GM12878 (cell line): ENCODE measurements around the gene HMCN2. TPM values are rescaled to one million over a fixed set of nuclear protein-coding genes. Genes with fewer than 3 reads are reported as not detected.

Experiments
- ATAC-seq: fragments of 200-7000 bp; cut with Tn5 transposase; 3 replicates; pipeline ENCODE4 v1.9.1; 2020; ENCODE audit warnings: mild to moderate bottlenecking, moderate library complexity
- BruUV-seq: library from RNA; stranded (reverse); fragments of 400-500 nt; replicated peaks from 2 replicates; lab custom pipeline; 2021; lab: Mats Ljungman, UMichigan
- CTCF ChIA-PET: fragments of 300-600 bp; sonication (Branson Sonifier 250); formaldehyde crosslinking; extraction: SDS; loops from one replicate; lab custom pipeline; 2021; ENCODE audit warnings: inconsistent platforms; lab: Yijun Ruan, JAX
- POLR2A ChIA-PET: fragments of 350-600 bp; formaldehyde crosslinking; extraction: SDS; loops from one replicate; lab custom pipeline; 2021; ENCODE audit warnings: inconsistent platforms; lab: Charles Lee
- RAD21 ChIA-PET: fragments of 300-600 bp; sonication (Branson Sonifier 250); formaldehyde crosslinking; loops from one replicate; lab custom pipeline; 2023; ENCODE audit warnings: antibody characterized with exemption; ENCODE audit not compliant: unreplicated experiment; lab: Charles Lee
- SMC1A ChIA-PET: fragments of 300-600 bp; sonication (Branson Sonifier 250); formaldehyde crosslinking; loops from one replicate; lab custom pipeline; 2023; ENCODE audit not compliant: unreplicated experiment, uncharacterized antibody; lab: Charles Lee
- DNase-seq: peaks from one replicate; pipeline ENCODE4 v3.0.0-alpha.2; 2011; ENCODE audit warnings: low read depth, low spot score
- FAIRE-seq: peaks from 3 replicates; lab custom pipeline; 2011; peaks lifted over from hg19 to GRCh38; lab: Jason Lieb, UNC
- H2AFZ ChIP-seq: 2 replicates; pipeline ENCODE4 v1.6.0; 2011; ENCODE audit warnings: low read depth, low read length, control low read depth; ENCODE audit not compliant: control insufficient read depth
- H3K27ac ChIP-seq: 2 replicates; pipeline ENCODE4 v1.5.1; 2011; ENCODE audit warnings: control low read depth; ENCODE audit not compliant: control insufficient read depth, insufficient read depth
- H3K27me3 ChIP-seq, 2 experiments: replicated peaks in 1 of 2; 2 replicates each; pipeline versions ENCODE4 v1.6.0 to v1.6.1; 2011; ENCODE audit warnings: low read length in 1 of 2; ENCODE audit not compliant: control insufficient read depth in 2 of 2, insufficient read depth in 2 of 2
- H3K36me3 ChIP-seq, 2 experiments: 2 replicates each; pipeline ENCODE4 v1.5.1; 2011; ENCODE audit warnings: low read length in 1 of 2; ENCODE audit not compliant: control insufficient read depth in 2 of 2, insufficient read depth in 2 of 2
- H3K4me1 ChIP-seq: 2 replicates; pipeline ENCODE4 v1.6.1; 2011; ENCODE audit warnings: mild to moderate bottlenecking, low read length, moderate library complexity, mixed read lengths; ENCODE audit not compliant: control insufficient read depth, insufficient read depth
- H3K4me2 ChIP-seq: 2 replicates; pipeline ENCODE4 v1.6.0; 2011; ENCODE audit warnings: control low read depth; ENCODE audit not compliant: control insufficient read depth, insufficient read depth
- H3K4me3 ChIP-seq: fragments of 200-600 bp; sonication (generic); 2 replicates; pipeline ENCODE4 v1.5.1; 2016
- H3K79me2 ChIP-seq: 2 replicates; pipeline ENCODE4 v1.6.0; 2011; ENCODE audit warnings: low read length; ENCODE audit not compliant: control insufficient read depth, insufficient read depth
- H3K9ac ChIP-seq: 2 replicates; pipeline ENCODE4 v1.8.0; 2011; ENCODE audit warnings: low read length, control low read depth, mixed read lengths; ENCODE audit not compliant: control insufficient read depth, insufficient read depth
- H3K9me3 ChIP-seq: replicated peaks from 3 replicates; pipeline ENCODE4 v1.5.1; 2011; ENCODE audit warnings: mild to moderate bottlenecking, low read length; ENCODE audit not compliant: control insufficient read depth, insufficient read depth
- H4K20me1 ChIP-seq: 2 replicates; pipeline ENCODE4 v1.6.0; 2011; ENCODE audit not compliant: control insufficient read depth, insufficient read depth
- ATF7 ChIP-seq: fragments of 450-650 bp; IDR thresholded peaks from 2 replicates; pipeline ENCODE4 v1.6.1; 2016; ENCODE audit warnings: low read depth, mild to moderate bottlenecking
- CTCF ChIP-seq, 3 experiments: IDR thresholded peaks in 2 of 3; conservative IDR thresholded peaks in 1 of 3; 2 replicates each; pipeline ENCODE4 v1.5.1; 2011; ENCODE audit warnings: low read depth in 3 of 3, low read length in 3 of 3, mild to moderate bottlenecking in 3 of 3, control low read depth in 2 of 3, moderate library complexity in 2 of 3, inconsistent platforms in 1 of 3, mixed read lengths in 1 of 3; ENCODE audit not compliant: control insufficient read depth in 2 of 3, insufficient read depth in 1 of 3; ENCODE audit errors: extremely low read depth in 1 of 3
- NR2F1 ChIP-seq: fragments of 450-650 bp; conservative IDR thresholded peaks from 2 replicates; pipeline ENCODE4 v1.6.1; 2017; ENCODE audit warnings: mild to moderate bottlenecking
- ZZZ3 ChIP-seq: IDR thresholded peaks from 2 replicates; pipeline ENCODE4 v1.6.1; 2011; ENCODE audit warnings: low read depth; ENCODE audit not compliant: control insufficient read depth, insufficient read length
- WGBS: methylation state at CpG from one replicate; pipeline ENCODE4 v1.1.6; 2016; ENCODE audit warnings: low lambda C conversion rate; ENCODE audit not compliant: insufficient replicate concordance, insufficient coverage; ENCODE audit errors: missing lambda C conversion rate; 5-methylcytosine and 5-hydroxymethylcytosine counted together
- in situ Hi-C: fragments of 300-500 bp; cut with MboI; formaldehyde crosslinking; loops from 9 replicates; pipeline ENCODE4 v1.14.3; 2018; ENCODE audit warnings: mixed read lengths
- intact Hi-C: fragments of 100-400 bp; cut with micrococcal nuclease; formaldehyde crosslinking; loops from one replicate; pipeline ENCODE4 v1.14.2; 2022; ENCODE audit not compliant: unreplicated experiment
- polyA plus RNA-seq, 11 experiments: library from polyadenylated mRNA; depleted of rRNA in 4 of 11; unstranded in 6 of 11; stranded (reverse) in 5 of 11; fragments of >200 nt; fragmentation: Nextera tagmentation in 4 of 11; fragmentation: Illumina TruSeq in 1 of 11; extraction: Ambion mirVana in 4 of 11; extraction: Trizol in 1 of 11; gene quantifications; 1 replicate in 1 of 11; 2 replicates in 10 of 11; pipeline versions ENCODE4 v1.2.1 to v1.2.3, GENCODE V29; 2011 to 2016; ENCODE audit warnings: inconsistent platforms in 2 of 11, missing spikeins in 2 of 11, low read depth in 1 of 11
- total RNA-seq, 4 experiments: library from RNA; depleted of rRNA in 3 of 4; stranded (reverse); fragments of >200 nt in 3 of 4; fragmentation: Illumina TruSeq in 1 of 4; extraction: Trizol in 1 of 4; gene quantifications; 2 replicates each; pipeline versions ENCODE4 v1.2.1 to v1.2.3, GENCODE V29; 2013 to 2021

Gene HMCN2
- total and polyA plus RNA-seq, 10 of the 15 experiments (the other 5 are each of a cell fraction or from before 2014, with no cell fraction given) = 0.04 TPM; not detected in 9

- BruUV-seq = no TSS peak
These were observed 186.2 kb downstream of the HMCN2 start for GRCh38 chr9:130451509-130452388.

More at GRCh38 chr9:130451509-130452388, 186.2 kb downstream of the HMCN2 start:
- Histone ChIP-seq H4K20me1 (no peaks in the 10 kb centered on the region), H3K27ac (no peak overlapping the region), H3K4me3 (no peak overlapping the region), H3K79me2 (no peaks in the 10 kb centered on the region), H3K9me3 (no peaks in the 10 kb centered on the region), H3K4me1 (no peaks in the 10 kb centered on the region), H3K27me3 (no peaks in the 10 kb centered on the region), H3K4me2 (no peak overlapping the region), H3K9ac (no peak overlapping the region), H2AFZ (no peak overlapping the region)
- no peak for FAIRE-seq
- in situ Hi-C loops = loop anchor here (10.0 kb wide), 2 partner anchors 233 to 413 kb away; no protein-coding TSS in a partner anchor
- ChIA-PET CTCF (no interaction called here), SMC1A (no interaction called here), POLR2A (no interaction called here)
- intact Hi-C loops = no loop called here
- 27% methylated on average over 22 of the region's 23 CpGs for WGBS
- no peak for TF ChIP-seq ZZZ3
- TF ChIP-seq ATF7 = 0 out of 2 replicates have a peak, but pooled peaks have one; percentile 33
- TF ChIP-seq NR2F1 = peak; percentile 47; the same call in 1 of the 2 replicates
- TF ChIP-seq CTCF (IDR thresholded peaks at IDR 0.05 in 2 of 3, conservative IDR thresholded peaks at IDR 0.05 in 1 of 3; ENCODE audit: control insufficient read depth in 2 of 3, extremely low read depth in 1 of 3, insufficient read depth in 1 of 3, low read depth in 3 of 3, low read length in 3 of 3) = peak; percentile 8 to 44 (median 29); a peak in 1 of 6 replicates
- TF ChIP-seq, all 136 proteins: peak for 3
- RAD21 ChIA-PET = no interaction called here
- no peak for DNase-seq
- ATAC-seq = peak; percentile 52
- no peaks in the 10 kb centered on the region for H3K36me3 ChIP-seq
